Measurements from ENCODE around the gene BLCAP.

Gene BLCAP

DNA sequence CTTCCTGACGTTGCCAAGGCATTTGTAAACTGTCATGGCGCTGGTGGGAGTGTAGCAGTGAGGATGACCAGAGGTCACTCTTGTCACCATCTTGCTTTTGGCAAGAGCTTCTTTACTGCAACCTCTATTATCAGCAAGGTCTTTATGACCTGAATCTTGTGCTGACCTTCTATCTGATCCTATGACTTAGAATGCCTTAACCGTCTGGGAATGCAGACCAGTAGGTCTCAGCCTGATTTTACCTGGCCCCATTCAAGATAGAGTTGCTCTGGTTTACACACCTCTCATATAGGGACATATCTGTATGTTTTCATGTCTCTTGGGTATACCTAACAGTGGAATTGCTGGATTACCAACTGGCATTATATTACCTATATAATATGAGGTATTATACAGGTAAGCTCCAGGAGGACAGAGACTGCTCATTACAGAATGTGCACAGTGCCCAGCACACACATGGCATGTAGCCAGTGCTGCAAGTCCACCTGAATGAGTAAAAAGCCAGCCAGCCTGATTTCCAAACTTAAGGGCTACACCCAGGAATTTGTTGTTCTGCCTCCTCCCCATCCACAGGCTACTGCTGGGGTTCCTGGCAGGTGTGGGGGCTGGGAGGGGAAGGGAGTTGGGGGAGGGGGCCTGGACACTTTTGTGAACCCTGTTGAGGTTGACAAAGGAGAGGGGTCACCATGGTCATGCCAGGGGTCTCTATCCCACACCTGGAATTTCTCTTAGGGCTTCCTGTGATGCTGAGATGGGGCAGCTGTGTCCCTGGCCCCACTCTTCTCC is 35.2 kb upstream of the BLCAP start:
- Histone ChIP-seq H3K9me2 (replicated peaks; ENCODE audit: control insufficient read depth, low read length) (no peaks in the 10 kb centered on the region), H3F3A (ENCODE audit: control insufficient read depth, insufficient read depth) (no peaks in the 10 kb centered on the region), H3K4me1 (ENCODE audit: control insufficient read depth, low read length) (no peaks in the 10 kb centered on the region), H4K20me1 (ENCODE audit: control insufficient read depth, insufficient read depth, low read depth, low read length) (no peaks in the 10 kb centered on the region), H3K79me2 (ENCODE audit: control insufficient read depth, low read length) (no peaks in the 10 kb centered on the region), H3K4me3 (ENCODE audit: low read length) (no peak overlapping the region), H3K9me3 (ENCODE audit: control insufficient read depth, insufficient read depth, low read length) (no peaks in the 10 kb centered on the region), H3K36me3 (ENCODE audit: control insufficient read depth, low read length) (no peaks in the 10 kb centered on the region), H3K27me3 (ENCODE audit: control insufficient read depth, low read length) (peaks cover 24% of the 10 kb centered on the region), H3K4me2 (ENCODE audit: low read length) (no peak overlapping the region), H3K27ac (ENCODE audit: low read depth, low read length) (no peak overlapping the region)
- TF ChIP-seq CTCF (IDR thresholded peaks at IDR 0.05; ENCODE audit: low read depth, low read length, poor library complexity, severe bottlenecking) (no peak), EZH2phosphoT487 (IDR thresholded peaks at IDR 0.05; ENCODE audit: borderline replicate concordance, low read length) (no peak)

DNA sequence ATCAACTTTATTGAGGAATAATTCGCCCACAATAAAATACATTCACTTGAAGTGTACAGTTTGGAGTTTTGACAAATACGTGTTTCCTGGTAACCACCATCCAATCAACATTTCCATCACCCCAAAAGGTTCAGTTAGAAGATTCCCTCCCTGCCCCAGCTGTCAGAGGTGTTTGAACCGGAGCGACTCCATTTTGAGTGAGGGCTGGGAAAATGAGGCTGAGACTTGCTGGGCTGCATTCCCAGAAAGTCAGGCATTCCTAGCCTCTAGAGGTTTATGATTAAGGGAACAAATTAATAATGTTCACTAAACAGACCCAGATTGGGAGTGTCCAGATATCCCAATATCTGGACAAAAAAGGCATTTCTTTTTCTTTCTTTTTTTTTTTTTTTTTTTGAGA is 33.0 kb upstream of the BLCAP start:
- Histone ChIP-seq H3K9me3 (ENCODE audit: control insufficient read depth, insufficient read depth, low read length) (no peaks in the 10 kb centered on the region), H3K4me3 (ENCODE audit: low read length) (no peak overlapping the region), H3K4me2 (ENCODE audit: low read length) (no peak overlapping the region), H3K27me3 (ENCODE audit: control insufficient read depth, low read length) (peaks cover 13% of the 10 kb centered on the region), H3K36me3 (ENCODE audit: control insufficient read depth, low read length) (no peaks in the 10 kb centered on the region), H3K4me1 (ENCODE audit: control insufficient read depth, low read length) (no peaks in the 10 kb centered on the region), H3K9me2 (replicated peaks; ENCODE audit: control insufficient read depth, low read length) (no peaks in the 10 kb centered on the region), H3F3A (ENCODE audit: control insufficient read depth, insufficient read depth) (no peaks in the 10 kb centered on the region), H3K79me2 (ENCODE audit: control insufficient read depth, low read length) (no peaks in the 10 kb centered on the region), H3K27ac (ENCODE audit: low read depth, low read length) (no peak overlapping the region), H4K20me1 (ENCODE audit: control insufficient read depth, insufficient read depth, low read depth, low read length) (no peaks in the 10 kb centered on the region)
- TF ChIP-seq EZH2phosphoT487 (IDR thresholded peaks at IDR 0.05; ENCODE audit: borderline replicate concordance, low read length) (no peak), CTCF (IDR thresholded peaks at IDR 0.05; ENCODE audit: low read depth, low read length, poor library complexity, severe bottlenecking) (no peak)

DNA sequence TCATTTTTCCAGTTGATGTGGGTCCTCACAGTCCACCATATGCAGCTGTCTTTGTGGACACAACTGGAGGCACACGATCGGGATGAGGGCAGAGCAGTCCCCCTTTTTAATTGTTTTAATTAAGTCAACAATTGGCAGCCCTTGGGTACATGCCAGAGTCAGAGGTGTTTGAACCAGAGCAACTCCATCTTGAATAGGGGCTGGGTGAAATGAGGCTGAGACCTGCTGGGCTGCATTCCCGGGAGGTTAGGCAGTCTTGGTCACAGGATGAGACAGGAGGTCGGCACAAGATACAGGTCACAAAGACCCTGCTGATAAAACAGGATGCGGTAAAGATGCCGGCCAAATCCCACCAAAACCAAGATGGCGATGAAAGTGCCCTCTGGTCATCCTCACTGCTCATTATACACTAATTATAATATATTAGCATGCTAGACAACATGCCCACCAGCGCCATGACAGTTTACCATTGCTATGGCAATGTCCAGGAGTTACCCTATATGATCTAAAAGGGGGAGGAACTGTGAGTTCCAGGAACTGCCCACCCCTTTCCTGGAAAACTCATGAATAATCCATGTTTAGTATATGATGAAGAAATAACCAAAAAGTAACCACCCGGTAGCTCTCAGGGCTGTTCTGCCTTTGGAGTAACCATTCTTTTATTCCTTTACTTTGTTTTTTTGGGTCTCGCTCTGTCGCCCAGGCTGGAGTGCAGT is 31.8 kb upstream of the BLCAP start:
- Histone ChIP-seq H3K27me3 (ENCODE audit: control insufficient read depth, low read length) (peaks cover 3% of the 10 kb centered on the region; the same call in 1 of the 2 replicates), H4K20me1 (ENCODE audit: control insufficient read depth, insufficient read depth, low read depth, low read length) (no peaks in the 10 kb centered on the region), H3K79me2 (ENCODE audit: control insufficient read depth, low read length) (no peaks in the 10 kb centered on the region), H3K9me2 (replicated peaks; ENCODE audit: control insufficient read depth, low read length) (no peaks in the 10 kb centered on the region), H3K4me3 (ENCODE audit: low read length) (no peak overlapping the region), H3K36me3 (ENCODE audit: control insufficient read depth, low read length) (no peaks in the 10 kb centered on the region), H3F3A (ENCODE audit: control insufficient read depth, insufficient read depth) (no peaks in the 10 kb centered on the region), H3K27ac (ENCODE audit: low read depth, low read length) (no peak overlapping the region), H3K4me1 (ENCODE audit: control insufficient read depth, low read length) (no peaks in the 10 kb centered on the region), H3K9me3 (ENCODE audit: control insufficient read depth, insufficient read depth, low read length) (no peaks in the 10 kb centered on the region), H3K4me2 (ENCODE audit: low read length) (no peak overlapping the region)
- TF ChIP-seq EZH2phosphoT487 (IDR thresholded peaks at IDR 0.05; ENCODE audit: borderline replicate concordance, low read length) (no peak), CTCF (IDR thresholded peaks at IDR 0.05; ENCODE audit: low read depth, low read length, poor library complexity, severe bottlenecking) (no peak)
